Measurements from ENCODE around the gene ARHGEF16.

Gene ARHGEF16

GRCh38 chr1:3423245-3423829 is 31.1 kb upstream of the ARHGEF16 start:
- DNase-seq (ENCODE audit: low read depth) = no peak
- no peak overlapping the region for H3K4me3 ChIP-seq (ENCODE audit: low read length)
- TF ChIP-seq CTCF (IDR thresholded peaks at IDR 0.05; ENCODE audit: insufficient read depth, low read depth, low read length, missing control alignments) = no peak

- TF ChIP-seq CTCF (IDR thresholded peaks at IDR 0.05; ENCODE audit: insufficient read depth, low read depth, low read length, missing control alignments) = no peak
- DNase-seq (ENCODE audit: low read depth) = no peak
- H3K4me3 ChIP-seq (ENCODE audit: low read length) = no peak overlapping the region
These were observed 30.4 kb upstream of the ARHGEF16 start for GRCh38 chr1:3423896-3424611.

- TF ChIP-seq CTCF (IDR thresholded peaks at IDR 0.05; ENCODE audit: insufficient read depth, low read depth, low read length, missing control alignments) = no peak
- no peak for DNase-seq (ENCODE audit: low read depth)
- H3K4me3 ChIP-seq (ENCODE audit: low read length) = no peak overlapping the region
These were observed 28.8 kb upstream of the ARHGEF16 start for GRCh38 chr1:3425486-3426215.

GRCh38 chr1:3426956-3427535 is 27.4 kb upstream of the ARHGEF16 start:
- H3K4me3 ChIP-seq (ENCODE audit: low read length) = no peak overlapping the region
- DNase-seq (ENCODE audit: low read depth) = no peak
- no peak for TF ChIP-seq CTCF (IDR thresholded peaks at IDR 0.05; ENCODE audit: insufficient read depth, low read depth, low read length, missing control alignments)

- DNase-seq (ENCODE audit: low read depth) = no peak
- no peak for TF ChIP-seq CTCF (IDR thresholded peaks at IDR 0.05; ENCODE audit: insufficient read depth, low read depth, low read length, missing control alignments)
- H3K4me3 ChIP-seq (ENCODE audit: low read length) = no peak overlapping the region
These were observed 26.5 kb upstream of the ARHGEF16 start for GRCh38 chr1:3427711-3428704.

- H3K4me3 ChIP-seq (ENCODE audit: low read length) = no peak overlapping the region
- no peak for DNase-seq (ENCODE audit: low read depth)
- no peak for TF ChIP-seq CTCF (IDR thresholded peaks at IDR 0.05; ENCODE audit: insufficient read depth, low read depth, low read length, missing control alignments)
These were observed 25.6 kb upstream of the ARHGEF16 start for GRCh38 chr1:3428899-3429298.
